Activated naive CD4-positive, alpha-beta T cell treated with anti-CD3 and anti-CD28 coated beads for 36 hours (primary cell): ENCODE results near the gene COMP. TPM values are rescaled to one million over a fixed set of nuclear protein-coding genes. Genes with fewer than 3 reads are reported as not detected.

ENCODE experiments used
- CTCF ChIA-PET: fragments of 350-600 bp; sonication (Branson Sonifier 250); formaldehyde crosslinking; loops from one replicate; lab custom pipeline; 2021; ENCODE audit warnings: antibody characterized with exemption; lab: Charles Lee
- DNase-seq: peaks from one replicate; pipeline ENCODE4 v3.0.0-alpha.2; 2020
- H3K27ac Mint-ChIP-seq: one replicate; pipeline ENCODE4 v1.8.0; 2021; ENCODE audit warnings: mild to moderate bottlenecking, mixed read lengths
- H3K27me3 Mint-ChIP-seq: one replicate; pipeline ENCODE4 v1.8.0; 2021; ENCODE audit warnings: low read depth, mixed read lengths
- H3K36me3 Mint-ChIP-seq: one replicate; pipeline ENCODE4 v1.8.0; 2021; ENCODE audit warnings: low read depth, mixed read lengths
- H3K4me1 Mint-ChIP-seq: one replicate; pipeline ENCODE4 v1.8.0; 2021; ENCODE audit warnings: low read depth, mixed read lengths
- H3K4me3 Mint-ChIP-seq: one replicate; pipeline ENCODE4 v1.8.0; 2021; ENCODE audit warnings: mild to moderate bottlenecking, moderate library complexity, mixed read lengths
- H3K9me3 Mint-ChIP-seq: one replicate; pipeline ENCODE4 v1.8.0; 2021; ENCODE audit warnings: mixed read lengths
- intact Hi-C: fragments of 100-400 bp; cut with micrococcal nuclease; formaldehyde crosslinking; loops from one replicate; pipeline ENCODE4 v1.15.1; 2023
- total RNA-seq, 2 experiments: library from RNA; stranded (reverse); gene quantifications; one replicate each; pipeline ENCODE4 v1.2.3, GENCODE V29; 2021

Gene COMP
- total RNA-seq, 2 experiments from 2014 or later, result not detected

DNA sequence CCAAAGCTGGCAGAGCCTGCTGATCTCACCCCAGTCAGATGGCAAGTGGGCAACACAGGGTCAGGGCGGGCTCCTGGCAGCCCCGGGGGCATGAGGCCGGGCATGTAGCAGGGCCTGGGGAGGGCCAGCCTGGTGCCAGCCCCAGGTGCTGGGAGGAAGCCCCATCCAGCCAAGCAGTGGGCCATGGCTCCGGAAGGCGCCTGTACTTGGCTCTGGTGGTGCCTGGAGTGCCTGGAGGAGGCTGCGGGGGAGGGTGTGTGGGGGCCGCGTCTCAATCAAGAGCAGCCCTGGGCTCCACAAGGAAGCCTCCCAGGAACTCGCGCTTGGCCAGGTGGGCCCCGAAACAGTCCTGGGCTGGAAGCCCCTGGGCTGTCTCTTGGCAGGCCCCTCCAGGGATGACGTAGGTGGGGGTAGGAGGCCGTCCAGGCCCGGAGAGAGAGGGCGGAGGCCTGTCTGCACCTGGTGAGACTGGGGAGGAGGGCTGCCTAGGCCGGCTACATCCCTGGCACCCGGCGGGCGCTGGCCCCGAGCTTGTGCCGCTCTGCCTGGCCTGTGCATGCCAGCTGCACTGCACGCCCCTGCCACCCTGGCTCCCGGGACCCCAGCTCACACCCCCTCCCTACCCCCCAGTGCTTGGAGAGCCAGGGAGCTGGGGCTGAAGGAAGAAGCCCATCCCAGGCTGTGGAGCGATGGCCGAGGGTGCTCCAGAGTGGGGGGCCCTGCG, 45.9 kb downstream of the COMP start:
- Mint-ChIP-seq H3K4me3 (no peak overlapping the region), H3K27me3 (no peaks in the 10 kb centered on the region), H3K4me1 (no peaks in the 10 kb centered on the region), H3K36me3 (no peaks in the 10 kb centered on the region), H3K27ac (no peak overlapping the region), H3K9me3 (no peaks in the 10 kb centered on the region)
- intact Hi-C loops, result no loop called here
- no peak for DNase-seq
- CTCF ChIA-PET, result interaction anchor here (1.1 kb wide), 1 partner anchor 102 kb away, joined by 3 read pairs; no protein-coding TSS in a partner anchor

DNA sequence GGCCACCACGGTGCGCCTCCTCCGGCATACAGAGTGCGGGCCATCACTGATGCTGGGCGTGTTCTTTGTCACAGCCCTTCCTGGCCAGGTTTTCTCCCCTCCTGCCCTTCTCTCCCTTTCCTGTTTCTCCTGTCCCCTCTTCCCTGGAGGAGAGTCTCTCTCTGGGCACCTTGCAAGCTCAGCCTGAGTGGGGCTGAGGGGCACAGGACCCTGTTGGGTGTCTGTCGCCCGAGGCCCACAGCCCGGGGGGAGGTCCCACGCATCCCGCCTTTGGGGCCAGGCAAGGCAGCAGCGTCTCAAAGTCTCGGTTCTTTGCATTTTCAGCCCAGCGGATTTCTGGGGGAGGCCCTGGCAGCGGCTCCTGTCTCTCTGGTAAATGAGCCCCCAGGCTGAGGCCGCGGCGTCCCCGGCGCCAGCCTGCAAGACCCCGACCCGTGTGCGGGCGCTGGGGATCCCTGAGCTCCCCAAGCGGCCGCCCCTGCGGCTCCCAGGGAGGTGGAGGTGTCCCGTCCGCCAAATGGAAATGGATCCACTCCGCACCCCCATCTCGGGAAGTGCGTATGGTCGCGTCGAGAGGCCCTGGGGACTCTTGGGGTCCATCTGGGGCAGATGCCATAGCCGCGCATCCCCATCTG, 47.2 kb downstream of the COMP start:
- Mint-ChIP-seq H3K27ac (no peak overlapping the region), H3K9me3 (no peaks in the 10 kb centered on the region), H3K36me3 (no peaks in the 10 kb centered on the region), H3K27me3 (no peaks in the 10 kb centered on the region), H3K4me3 (no peak overlapping the region), H3K4me1 (no peaks in the 10 kb centered on the region)
- no peak for DNase-seq
- CTCF ChIA-PET, result interaction anchor here (0.6 to 1.2 kb wide), 2 partner anchors 204 to 293 kb away, joined by 3 read pairs; no protein-coding TSS in a partner anchor
- intact Hi-C loops, result no loop called here

DNA sequence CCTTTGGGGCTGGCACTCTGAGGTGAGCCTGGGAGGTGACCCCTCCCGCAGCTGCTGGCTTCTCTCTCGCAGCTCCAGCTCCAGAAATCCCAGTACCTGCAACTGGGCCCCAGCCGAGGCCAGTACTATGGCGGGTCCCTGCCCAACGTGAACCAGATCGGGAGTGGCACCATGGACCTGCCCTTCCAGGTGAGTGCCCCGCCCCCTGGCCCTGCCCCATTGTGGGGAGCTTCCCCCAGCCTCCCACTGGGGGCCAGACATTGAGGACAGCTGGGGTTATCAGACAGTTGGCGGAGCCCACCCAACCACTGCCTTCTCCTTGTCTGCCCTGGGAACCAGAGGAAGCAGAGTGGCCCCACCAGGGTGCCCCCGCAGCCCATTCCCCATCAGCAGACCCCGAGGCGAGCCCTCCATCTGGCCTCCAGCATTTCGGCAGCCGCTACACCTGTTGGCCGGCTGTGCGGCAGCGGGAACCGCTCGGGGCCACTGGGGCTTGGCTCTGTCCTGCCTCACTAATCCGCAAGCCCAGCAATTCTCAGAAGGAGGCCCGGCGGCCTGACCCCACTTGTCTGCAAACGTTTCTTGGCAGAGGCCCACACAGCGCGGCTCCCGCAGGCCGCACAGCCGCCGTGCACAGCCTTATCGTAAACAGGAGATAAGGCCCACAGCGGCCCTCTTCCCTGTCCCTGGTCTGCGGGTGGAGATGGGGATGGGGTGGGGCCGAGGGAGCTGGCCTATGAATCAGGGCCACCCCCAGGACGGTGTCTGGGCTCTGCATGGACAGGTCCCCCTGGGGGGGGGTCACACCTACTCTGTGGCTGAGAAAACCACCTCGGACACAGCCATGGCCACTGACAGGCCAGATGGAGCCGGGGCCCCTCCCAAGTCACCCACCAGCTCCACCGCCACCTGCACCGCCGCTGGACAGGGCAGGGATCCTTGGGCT, 48.0 kb downstream of the COMP start:
- Mint-ChIP-seq H3K4me3 (no peak overlapping the region), H3K36me3 (no peaks in the 10 kb centered on the region), H3K9me3 (no peaks in the 10 kb centered on the region), H3K4me1 (no peaks in the 10 kb centered on the region), H3K27ac (no peak overlapping the region), H3K27me3 (no peaks in the 10 kb centered on the region)
- DNase-seq, result no peak
- CTCF ChIA-PET, result interaction anchor here (0.6 to 1.2 kb wide), 2 partner anchors 205 to 292 kb away, joined by 3 read pairs; no protein-coding TSS in a partner anchor
- intact Hi-C loops, result no loop called here

DNA sequence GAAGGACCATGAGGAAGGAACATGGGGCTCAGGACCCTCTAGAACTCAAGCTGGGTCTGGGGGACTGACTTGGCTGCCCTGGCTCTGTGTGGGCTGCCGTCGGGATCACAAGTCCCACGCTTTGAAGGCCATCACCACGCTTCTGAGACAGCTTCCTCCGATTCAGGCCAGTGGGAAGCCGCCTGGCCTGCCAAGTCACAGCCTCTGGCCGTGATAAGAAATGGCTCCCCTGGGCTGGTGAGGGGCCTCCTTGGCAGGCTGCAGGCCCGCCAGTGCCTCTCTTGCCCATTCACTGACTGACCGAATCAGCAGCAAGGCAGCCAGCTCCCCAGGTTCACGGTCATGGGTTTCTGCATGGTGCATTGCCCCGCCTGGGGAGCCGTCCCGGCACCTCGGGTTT, 48.8 kb downstream of the COMP start:
- H3K9me3 Mint-ChIP-seq, result no peaks in the 10 kb centered on the region
- H3K4me3 Mint-ChIP-seq, result no peak overlapping the region
- no peak for DNase-seq
- no peaks in the 10 kb centered on the region for H3K4me1 Mint-ChIP-seq
- intact Hi-C loops, result no loop called here
- CTCF ChIA-PET, result no interaction called here
- H3K27me3 Mint-ChIP-seq, result no peaks in the 10 kb centered on the region
- H3K36me3 Mint-ChIP-seq, result no peaks in the 10 kb centered on the region
- H3K27ac Mint-ChIP-seq, result no peak overlapping the region

DNA sequence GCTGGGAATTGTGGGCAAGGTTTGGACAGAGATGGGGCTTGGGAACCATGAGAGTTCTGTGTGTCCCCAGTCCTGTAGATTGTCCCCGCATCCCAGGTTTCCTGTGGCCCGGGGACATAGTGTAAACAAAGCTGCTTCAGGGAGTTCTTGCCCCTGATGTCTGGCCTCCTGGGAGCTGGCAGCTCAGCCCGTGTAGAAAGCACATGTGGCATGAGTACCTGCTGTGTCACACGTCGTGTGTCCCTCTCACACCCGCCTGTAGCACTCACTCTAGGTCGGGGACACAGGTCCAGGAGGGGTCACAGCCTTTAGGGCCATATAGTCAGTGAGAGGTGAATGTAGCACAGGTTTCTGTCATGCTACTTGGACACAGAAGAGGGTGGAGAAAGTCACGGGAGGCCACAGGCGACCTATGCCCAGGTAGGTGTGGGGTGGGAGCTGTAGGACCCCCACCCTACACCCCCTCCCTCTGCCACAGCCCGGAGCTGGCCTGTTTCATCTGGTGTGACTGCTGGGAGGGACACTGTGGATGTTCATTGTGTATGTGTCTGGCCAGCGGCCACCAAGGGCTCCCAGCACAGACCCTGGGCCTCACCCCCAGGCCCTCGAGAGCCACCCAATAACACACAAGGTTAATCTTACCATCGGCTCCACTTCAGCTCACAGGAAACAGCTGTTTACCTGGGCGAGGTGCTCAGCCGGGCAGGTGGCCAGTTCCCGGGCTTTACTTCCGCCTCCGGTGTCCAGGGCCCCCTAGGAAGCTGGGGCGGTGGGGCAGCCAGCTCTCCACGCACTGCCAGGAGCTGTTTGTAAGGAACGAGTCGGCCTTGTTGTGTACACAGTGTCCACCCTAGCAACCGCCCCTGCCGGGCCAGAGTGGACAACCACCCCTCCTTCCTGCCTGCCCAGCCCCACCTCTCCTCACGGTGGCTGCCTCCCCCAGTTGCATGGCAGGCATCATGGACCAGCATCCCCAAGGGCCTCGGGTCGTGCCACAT, 49.7 kb downstream of the COMP start:
- CTCF ChIA-PET, result interaction anchor here (0.6 kb wide), 1 partner anchor 44 kb away, joined by 3 read pairs; no protein-coding TSS in a partner anchor

DNA sequence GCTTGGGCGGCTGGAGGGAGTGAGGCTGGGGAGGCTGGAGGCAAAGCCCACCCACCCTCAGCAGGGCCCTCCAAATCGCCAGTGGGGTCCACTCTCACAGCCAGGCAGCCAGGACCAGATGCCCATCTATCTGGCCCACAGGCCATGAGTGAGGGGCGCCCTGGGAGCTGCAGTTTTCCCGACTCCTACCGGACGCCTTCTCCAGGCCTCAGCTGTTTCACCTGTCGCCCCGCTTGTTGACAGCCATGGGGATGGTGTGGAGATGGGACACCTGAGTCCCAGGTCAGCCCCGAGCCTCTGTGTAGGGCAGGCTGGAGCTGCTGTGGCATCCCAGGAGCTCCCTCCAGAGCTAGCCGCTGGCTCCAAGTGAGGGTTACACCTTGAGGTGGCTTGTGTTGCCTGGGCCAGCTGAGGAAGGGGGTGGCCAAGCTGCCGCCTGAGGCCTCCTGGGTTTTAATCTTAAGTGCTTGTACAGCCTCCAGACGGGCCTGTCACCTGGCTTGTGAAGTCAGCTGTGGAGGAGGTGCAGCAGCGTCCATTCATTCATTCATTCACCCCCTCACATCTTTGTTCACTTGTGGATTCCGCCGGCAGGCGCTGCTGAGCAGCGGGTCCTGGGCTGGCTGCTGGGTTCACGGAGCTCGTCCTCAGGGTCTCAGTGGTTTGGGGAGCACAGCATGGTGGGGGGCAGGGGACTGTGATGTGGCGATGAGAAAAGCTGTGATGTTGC, 52.0 kb downstream of the COMP start:
- intact Hi-C loops, result no loop called here
- Mint-ChIP-seq H3K4me3 (no peak overlapping the region), H3K4me1 (no peaks in the 10 kb centered on the region), H3K9me3 (no peaks in the 10 kb centered on the region), H3K27ac (no peak overlapping the region), H3K27me3 (no peaks in the 10 kb centered on the region), H3K36me3 (no peaks in the 10 kb centered on the region)
- CTCF ChIA-PET, result interaction anchor here (0.6 to 1.1 kb wide), 2 partner anchors 32 to 33 kb away, joined by 3 read pairs; no protein-coding TSS in a partner anchor
- no peak for DNase-seq

More for the DNA sequence above, 49.7 kb downstream of the COMP start:
- intact Hi-C loops, result no loop called here
- Mint-ChIP-seq H3K27me3 (no peaks in the 10 kb centered on the region), H3K4me1 (no peaks in the 10 kb centered on the region), H3K36me3 (no peaks in the 10 kb centered on the region), H3K9me3 (no peaks in the 10 kb centered on the region), H3K4me3 (no peak overlapping the region), H3K27ac (no peak overlapping the region)
- no peak for DNase-seq

DNA sequence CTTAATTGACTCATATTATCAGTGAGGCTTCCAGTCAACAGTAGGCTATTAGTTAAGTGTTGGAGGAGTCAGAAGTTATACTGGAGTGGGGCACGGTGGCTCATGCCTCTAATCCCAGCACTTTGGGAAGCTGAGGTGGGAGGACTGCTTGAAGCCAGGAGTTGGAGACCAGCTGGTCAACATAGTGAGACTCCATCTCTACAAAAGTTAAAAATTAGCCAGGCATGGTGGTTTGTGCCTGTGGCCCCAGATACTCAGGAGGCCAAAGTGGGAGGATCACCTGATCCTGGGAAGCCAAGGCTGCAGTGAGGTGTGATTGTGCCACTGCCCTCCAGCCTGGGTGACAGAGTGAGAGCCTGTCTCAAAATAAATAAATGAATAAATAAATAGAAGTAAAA, 53.2 kb downstream of the COMP start:
- Mint-ChIP-seq H3K4me1 (no peaks in the 10 kb centered on the region), H3K27ac (no peak overlapping the region), H3K36me3 (no peaks in the 10 kb centered on the region), H3K9me3 (no peaks in the 10 kb centered on the region), H3K27me3 (no peaks in the 10 kb centered on the region), H3K4me3 (no peak overlapping the region)
- intact Hi-C loops, result no loop called here
- CTCF ChIA-PET, result interaction anchor here (1.1 kb wide), 1 partner anchor 33 kb away, joined by 3 read pairs; no protein-coding TSS in a partner anchor
- no peak for DNase-seq

DNA sequence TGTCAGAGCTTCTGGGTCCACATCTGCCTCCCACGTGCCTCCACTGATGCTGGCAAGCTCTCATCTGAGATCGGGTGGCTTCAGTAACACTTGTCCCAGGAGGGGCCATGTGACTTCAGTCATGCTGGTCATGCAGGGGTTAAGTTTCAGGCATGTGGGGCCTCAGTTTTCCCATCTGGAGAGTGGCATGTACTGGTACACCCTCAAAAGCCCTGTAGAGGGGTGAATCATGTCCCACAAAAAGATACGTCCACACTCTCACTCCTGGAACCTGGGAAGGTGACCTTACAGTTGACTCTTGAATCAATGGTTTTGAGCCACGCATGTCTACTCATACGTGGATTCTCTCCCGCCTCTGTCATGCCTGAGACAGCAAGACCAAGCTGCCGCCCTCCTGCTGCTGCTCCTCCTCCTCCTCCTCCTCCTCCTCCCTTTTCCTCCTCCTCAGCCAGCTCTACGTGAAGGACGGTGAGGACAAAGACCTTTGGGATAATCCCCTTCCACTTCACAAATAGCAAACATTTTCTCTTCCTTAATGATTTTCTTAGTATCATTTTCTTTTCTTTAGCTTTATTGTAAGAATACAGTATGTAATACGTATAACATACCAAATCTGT, 53.7 kb downstream of the COMP start:
- H3K4me1 Mint-ChIP-seq, result no peaks in the 10 kb centered on the region
- CTCF ChIA-PET, result no interaction called here
- no peak overlapping the region for H3K4me3 Mint-ChIP-seq

DNA sequence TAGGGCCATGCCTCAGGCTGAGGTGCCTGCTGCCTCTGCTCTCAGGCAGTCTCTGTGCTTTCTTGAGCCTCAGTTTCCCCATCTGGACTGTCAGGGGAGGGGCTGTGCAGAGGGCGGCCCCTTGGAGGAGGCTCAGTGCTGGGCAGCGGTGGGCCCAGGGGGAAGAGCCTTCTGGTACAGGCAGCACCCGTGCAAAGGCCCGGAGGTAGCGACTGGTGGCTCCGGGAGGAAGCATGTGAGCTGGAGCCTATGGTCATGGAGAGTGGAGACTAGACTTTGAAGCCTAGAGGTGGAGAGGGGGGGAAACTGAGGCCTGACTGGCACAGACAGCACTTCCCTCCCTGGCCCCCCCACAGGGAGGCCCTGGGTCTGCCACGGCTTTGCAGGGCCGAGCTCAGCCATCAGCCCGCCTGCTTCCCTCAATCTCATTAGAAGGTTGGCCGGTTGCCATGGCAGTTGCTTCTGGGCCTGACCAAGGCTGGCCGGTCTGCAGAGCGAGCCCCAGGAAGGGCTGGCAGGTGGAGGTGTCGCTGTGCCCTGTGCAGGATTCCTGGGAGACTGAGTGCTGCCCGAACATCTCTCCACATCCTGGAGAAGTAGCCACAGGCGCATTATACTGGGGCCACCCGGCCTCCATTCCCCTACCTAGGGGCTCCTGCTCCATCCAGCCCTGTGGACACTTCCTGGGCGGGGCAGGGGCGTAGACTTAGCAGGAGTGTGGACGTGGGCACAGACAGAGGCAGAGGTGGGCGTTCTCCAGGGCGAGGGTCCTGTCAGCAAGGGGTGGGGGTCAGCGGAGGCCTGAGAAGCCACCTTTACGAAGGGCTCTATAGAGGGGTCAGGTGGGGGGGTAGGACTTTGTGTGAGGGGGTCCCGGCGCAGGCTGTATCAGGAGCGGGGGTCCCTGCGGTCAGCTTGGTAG, 54.4 kb downstream of the COMP start:
- Mint-ChIP-seq H3K4me1 (no peaks in the 10 kb centered on the region), H3K36me3 (no peaks in the 10 kb centered on the region), H3K9me3 (no peaks in the 10 kb centered on the region), H3K27me3 (no peaks in the 10 kb centered on the region), H3K27ac (no peak overlapping the region), H3K4me3 (no peak overlapping the region)
- intact Hi-C loops, result no loop called here
- DNase-seq, result no peak
- CTCF ChIA-PET, result no interaction called here

More for the DNA sequence above, 53.7 kb downstream of the COMP start:
- no peak for DNase-seq
- H3K27me3 Mint-ChIP-seq, result no peaks in the 10 kb centered on the region
- intact Hi-C loops, result no loop called here
- no peaks in the 10 kb centered on the region for H3K9me3 Mint-ChIP-seq
- H3K36me3 Mint-ChIP-seq, result no peaks in the 10 kb centered on the region
- H3K27ac Mint-ChIP-seq, result no peak overlapping the region

DNA sequence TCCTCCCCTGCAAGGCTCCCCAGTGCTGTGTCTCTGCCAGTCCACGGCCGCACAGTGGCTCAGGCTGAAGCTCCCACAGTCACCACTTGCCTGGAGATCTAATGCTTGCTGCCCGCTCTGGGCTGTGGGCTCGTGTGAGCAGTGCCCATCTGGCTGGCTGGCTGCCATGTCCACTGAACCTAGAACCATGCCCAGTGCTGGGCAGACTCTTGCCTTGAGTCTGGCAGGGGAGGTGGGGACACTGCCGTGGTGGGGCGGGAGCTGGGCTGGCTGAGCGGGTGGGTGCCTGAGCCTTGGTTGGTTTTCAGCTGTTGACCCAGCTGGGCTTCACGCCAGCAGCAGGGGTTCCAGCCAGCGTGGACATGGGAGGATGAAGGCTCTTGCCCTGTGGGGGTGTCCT, 55.4 kb downstream of the COMP start:
- Mint-ChIP-seq H3K27ac (no peak overlapping the region), H3K4me3 (no peak overlapping the region), H3K9me3 (no peaks in the 10 kb centered on the region), H3K27me3 (no peaks in the 10 kb centered on the region), H3K4me1 (no peaks in the 10 kb centered on the region), H3K36me3 (no peaks in the 10 kb centered on the region)
- intact Hi-C loops, result no loop called here
- CTCF ChIA-PET, result no interaction called here
- no peak for DNase-seq
